ENCODE results near the gene OR2T6.
"Not testable (repeated sequence)": the region's sequence is repeated elsewhere in the genome, so short reads cannot be mapped to it uniquely, and the experiment has no call there.

Gene OR2T6, protein sequence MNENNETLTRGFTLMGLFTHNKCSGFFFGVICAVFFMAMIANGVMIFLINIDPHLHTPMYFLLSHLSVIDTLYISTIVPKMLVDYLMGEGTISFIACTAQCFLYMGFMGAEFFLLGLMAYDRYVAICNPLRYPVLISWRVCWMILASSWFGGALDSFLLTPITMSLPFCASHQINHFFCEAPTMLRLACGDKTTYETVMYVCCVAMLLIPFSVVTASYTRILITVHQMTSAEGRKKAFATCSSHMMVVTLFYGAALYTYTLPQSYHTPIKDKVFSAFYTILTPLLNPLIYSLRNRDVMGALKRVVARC

DNA sequence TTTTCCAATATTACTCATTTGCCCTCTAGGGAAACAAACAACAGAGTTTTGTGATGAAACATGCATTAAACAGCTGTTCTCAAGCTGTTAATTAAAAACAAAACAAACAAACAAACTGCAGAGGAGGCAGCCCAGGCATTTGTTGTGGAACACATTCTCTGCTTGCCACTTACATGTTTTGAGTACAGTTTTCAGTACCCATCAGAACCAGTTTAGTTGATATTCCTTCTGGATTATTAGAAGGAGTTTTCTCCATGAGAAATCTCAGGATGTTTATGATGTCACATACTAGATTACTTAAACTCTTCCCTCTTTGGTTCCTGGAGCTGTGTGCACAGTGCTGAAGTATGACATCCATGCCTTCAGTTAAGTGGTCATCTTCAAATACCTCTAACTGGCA is at the start of gene OR2T6:
Gene OR2T6 (plus strand): TSS at position 301 of the 400 bp plus-strand sequence. CDS start 11,863 bp downstream, outside the sequence.
- no peak for DNase-seq (ENCODE audit: low read depth, low spot score)

DNA sequence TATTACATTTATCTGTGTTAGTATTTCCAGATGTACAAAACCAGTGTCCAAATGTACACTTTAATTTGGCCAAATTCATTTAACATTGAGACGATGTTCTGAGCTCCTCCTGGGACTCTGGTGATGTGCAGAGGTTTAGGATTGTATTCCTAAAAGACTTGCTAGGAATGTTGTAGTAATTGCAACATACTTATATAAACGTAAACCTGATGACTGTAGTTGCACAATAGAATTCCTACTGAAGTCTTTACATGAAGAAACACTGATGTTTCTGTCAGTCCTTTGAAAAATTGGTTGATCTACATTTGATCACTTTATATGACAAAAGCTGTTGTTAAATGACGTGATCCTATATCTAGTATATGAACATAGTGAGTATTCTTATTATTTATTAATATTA is 32.1 kb upstream of the OR2T6 start:
- DNase-seq (ENCODE audit: low read depth, low spot score) = no peak

DNA sequence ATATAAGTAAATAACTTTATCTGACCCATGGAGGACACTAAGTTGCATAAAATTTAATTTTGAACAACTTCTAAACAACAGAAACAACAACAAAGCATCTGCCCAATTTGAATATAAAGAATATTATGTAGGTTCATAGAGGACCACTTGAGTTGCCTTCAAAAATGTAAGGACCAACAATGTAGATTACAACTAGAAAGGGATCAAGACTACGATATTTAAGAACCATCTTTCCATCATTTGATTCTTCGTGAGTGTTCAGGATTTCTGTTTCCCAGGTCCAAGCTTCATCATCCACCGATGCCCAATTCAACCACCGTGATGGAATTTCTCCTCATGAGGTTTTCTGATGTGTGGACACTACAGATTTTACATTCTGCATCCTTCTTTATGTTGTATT is 27.1 kb upstream of the OR2T6 start, which contains the start of gene OR14C36:
Gene OR14C36 (plus strand): TSS at position 301 of the 400 bp plus-strand sequence. CDS start 0 bp downstream, at position 301.
- no peak for DNase-seq (ENCODE audit: low read depth, low spot score)

DNA sequence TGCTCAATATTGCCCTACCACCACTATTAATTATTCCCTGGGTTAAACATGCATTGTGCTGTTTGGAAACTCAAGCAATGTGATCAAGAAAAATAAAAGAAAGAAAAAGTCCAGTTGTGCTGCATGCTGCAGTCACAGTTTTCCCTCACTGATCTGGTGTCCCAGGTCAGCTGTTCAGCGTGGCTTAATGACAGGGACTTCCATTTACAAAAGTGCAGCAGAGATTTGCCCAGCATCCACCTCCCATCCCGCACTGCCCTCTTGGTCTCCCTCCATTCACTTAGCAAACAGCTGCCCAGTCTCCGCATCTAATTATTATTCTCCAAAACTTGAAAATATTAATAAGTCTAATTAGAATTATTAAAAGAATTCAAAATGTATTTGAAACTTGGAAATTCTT is 16.1 kb upstream of the OR2T6 start:
- DNase-seq (ENCODE audit: low read depth, low spot score) = no peak

DNA sequence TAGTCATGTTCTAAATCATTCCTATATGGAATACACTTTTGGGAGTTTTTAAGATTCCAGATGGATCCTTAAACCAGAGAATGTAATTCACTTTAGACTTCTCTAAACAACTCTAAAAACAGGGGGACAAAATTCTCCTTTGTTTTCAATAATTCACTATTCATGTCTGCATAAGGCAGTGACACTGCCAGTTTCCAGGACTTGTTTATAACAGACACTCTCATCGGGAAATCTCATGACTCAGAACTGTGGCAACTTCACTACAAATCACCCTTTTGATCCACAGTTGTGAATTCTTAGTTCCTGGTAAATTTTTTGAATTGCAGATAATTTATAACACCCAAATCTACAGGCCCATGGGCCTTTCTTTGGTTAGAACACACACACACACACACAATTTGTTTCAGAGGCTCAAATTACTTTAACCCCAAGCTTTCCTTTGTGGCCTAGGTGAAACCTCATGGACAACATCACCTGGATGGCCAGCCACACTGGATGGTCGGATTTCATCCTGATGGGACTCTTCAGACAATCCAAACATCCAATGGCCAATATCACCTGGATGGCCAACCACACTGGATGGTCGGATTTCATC is 14.3 kb upstream of the OR2T6 start, which contains the start of gene OR2T4:
Gene OR2T4 (plus strand): TSS at position 545 of the 595 bp plus-strand sequence. CDS start 0 bp downstream, at position 545.
- no peak for DNase-seq (ENCODE audit: low read depth, low spot score)

DNA sequence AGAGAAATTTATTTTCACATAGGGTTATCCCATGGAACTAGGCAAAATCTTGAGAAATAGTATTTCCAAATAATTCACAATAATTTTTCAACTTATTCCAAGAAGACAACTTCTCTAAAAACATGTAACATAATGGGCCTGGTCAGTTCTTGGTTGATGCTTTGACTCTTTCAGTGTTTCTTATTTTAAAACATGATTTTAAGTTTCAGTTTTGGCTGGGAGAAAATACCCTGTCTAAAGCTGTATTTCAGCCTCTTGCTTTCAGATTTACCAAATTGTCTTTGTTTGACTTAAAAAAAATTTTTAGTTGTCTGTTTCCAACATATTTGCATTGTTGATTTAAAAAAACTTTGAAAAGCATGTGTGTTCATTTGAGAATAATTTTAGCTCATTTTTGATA is 8.9 kb upstream of the OR2T6 start:
- no peak for DNase-seq (ENCODE audit: low read depth, low spot score)

DNA sequence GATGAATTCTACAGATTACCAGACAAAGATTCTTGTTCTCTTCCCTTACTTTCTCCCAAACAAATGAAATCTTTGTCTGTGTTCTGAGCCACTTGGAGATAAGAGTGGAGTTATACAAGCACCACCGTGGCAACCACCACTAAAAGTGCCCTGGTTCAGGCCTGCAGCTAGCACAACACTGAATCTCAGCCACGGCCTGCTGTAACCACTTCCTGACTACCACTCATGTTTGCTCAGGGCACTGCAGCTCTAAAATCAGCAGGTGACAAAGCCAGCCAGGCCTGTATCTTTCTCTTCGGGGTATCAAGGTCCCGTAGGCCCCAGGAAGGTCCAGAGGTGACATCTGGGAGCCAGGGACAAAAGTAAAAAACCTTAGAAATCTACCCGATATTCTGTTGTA is 3.2 kb upstream of the OR2T6 start:
- no peak for DNase-seq (ENCODE audit: low read depth, low spot score)

DNA sequence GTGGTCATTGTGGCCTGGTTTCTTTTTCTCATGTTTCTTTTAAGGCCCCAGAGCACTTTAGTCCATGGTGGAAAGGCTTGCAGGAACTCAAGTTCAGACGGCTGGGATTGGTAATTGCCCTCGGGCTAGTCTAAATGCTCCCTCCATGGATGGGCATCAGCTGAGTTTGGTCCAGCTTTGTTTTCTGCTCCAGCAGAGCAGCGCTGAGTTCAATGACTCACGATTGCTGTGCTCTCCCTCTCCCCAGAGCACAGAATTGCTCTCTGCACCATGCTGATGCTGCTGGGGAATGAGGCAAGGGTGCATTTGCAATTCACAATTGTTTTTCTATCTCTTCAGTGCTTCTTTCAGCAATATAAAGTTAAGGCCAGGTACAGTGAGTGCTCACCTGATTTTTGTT is 1.8 kb upstream of the OR2T6 start:
- DNase-seq (ENCODE audit: low read depth, low spot score) = no peak

DNA sequence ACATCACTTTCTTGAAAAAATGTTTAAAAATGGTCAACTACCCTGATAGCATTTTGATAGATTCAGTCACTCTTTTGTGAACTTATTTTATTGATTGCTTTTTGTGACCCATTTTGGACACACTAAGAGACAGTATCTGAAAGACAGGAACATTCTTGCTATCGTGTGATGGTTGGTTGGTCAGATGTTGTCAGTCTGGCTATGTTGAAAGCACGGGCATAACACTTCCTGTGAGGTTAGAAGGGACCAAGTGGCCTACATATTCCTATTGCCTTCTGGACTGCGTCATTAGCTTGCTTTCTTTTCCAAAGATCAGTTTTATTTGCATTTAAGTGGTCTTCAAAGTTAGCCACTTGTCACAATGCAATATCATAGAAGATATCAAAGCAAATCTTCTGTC is 1.4 kb downstream of the OR2T6 start:
- no peak for DNase-seq (ENCODE audit: low read depth, low spot score)

DNA sequence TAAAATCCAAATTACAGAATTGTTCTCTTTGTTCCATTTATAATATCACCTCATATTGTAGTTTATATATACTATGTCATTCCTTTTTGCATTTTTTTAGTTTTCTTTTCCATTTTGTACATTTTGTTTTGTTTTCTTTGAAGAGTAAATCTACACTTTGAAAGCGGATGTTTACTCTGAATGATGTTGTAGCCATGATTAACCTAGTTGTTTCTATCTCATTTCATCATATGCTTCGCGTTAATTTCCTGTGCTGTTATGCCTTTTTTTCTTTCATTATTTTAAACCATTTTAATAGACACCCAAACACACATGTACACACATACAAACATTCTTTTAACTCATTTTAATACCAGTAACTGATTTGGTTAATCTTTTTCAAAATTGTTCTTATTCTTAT is 5.3 kb downstream of the OR2T6 start:
- DNase-seq (ENCODE audit: low read depth, low spot score) = no peak

DNA sequence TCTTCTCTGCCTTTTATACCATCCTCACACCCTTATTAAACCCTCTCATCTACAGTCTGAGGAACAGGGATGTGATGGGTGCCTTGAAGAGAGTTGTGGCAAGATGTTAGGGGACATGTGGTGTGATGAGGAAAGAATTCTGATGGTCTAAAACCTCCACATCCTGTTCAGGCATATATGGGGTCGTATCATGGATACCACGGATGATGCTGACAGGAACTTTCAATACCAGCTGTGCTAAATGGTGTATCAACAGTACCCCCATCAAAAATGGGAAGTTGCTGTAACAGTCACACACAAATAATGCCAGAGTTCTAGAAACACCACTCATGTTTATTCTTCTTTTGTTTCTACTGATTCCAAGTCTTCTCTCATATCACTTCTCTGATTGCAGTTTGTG is 12.9 kb downstream of the OR2T6 start:
- no peak for DNase-seq (ENCODE audit: low read depth, low spot score)

DNA sequence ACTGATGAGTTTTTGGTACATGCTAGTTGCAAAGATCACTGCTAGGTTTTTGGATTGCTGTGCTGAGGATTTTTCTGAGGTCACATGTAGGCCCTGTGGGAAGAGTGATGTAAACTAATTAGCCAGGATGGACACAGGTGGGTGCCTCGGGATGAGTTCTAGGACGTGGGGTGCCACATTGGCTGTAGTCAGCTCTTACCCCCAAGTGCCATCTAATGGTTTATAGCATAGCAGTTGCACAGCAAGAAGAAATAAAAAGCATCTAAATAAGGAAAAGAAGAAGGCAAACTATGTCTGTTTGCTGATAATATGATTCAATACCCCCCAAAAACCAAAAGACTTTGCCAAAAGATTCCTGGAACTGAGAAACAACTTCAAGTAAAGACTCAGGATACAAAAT is 17.5 kb downstream of the OR2T6 start:
- no peak for DNase-seq (ENCODE audit: low read depth, low spot score)

DNA sequence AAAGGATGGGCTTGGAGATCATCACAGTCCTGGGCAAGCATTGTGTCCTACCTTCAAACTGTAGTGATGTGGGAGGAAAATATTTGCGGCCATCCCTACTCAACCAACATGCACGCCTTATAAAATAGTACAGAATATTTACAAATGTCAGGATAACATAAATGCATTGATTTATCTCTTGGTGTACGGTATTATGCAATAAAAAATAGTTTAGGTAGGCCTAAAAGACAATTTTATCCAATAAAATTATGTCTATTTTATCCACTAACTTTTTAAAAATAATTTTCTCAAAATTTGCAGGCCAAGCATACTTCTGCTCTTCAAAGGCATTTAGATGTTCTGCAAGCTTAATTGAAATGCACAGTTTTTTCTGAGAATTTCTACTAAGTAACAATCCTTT is 27.2 kb downstream of the OR2T6 start, which contains the start of gene OR2T1:
Gene OR2T1 (plus strand): TSS at position 301 of the 400 bp plus-strand sequence. CDS start 3,100 bp downstream, outside the sequence.
- no peak for DNase-seq (ENCODE audit: low read depth, low spot score)

DNA sequence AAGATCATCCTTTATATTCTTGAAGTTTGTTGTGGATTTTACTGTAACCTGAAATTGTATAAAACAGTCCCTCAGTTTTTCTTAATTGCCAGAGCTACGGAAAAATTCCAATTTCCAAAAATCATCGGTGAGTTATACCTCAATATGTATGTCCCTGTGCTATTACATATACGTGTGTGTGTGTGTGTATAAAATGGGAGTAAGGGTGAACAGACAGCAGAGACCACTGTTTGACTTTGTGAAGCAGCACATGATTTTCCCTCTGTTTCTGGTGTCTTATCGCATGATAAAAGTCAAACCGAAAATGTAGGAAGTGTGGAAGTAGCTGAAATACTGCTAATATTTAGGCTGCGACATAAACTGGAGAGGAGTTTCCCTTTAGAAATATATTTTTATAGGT is 28.5 kb downstream of the OR2T6 start:
- DNase-seq (ENCODE audit: low read depth, low spot score) = no peak

DNA sequence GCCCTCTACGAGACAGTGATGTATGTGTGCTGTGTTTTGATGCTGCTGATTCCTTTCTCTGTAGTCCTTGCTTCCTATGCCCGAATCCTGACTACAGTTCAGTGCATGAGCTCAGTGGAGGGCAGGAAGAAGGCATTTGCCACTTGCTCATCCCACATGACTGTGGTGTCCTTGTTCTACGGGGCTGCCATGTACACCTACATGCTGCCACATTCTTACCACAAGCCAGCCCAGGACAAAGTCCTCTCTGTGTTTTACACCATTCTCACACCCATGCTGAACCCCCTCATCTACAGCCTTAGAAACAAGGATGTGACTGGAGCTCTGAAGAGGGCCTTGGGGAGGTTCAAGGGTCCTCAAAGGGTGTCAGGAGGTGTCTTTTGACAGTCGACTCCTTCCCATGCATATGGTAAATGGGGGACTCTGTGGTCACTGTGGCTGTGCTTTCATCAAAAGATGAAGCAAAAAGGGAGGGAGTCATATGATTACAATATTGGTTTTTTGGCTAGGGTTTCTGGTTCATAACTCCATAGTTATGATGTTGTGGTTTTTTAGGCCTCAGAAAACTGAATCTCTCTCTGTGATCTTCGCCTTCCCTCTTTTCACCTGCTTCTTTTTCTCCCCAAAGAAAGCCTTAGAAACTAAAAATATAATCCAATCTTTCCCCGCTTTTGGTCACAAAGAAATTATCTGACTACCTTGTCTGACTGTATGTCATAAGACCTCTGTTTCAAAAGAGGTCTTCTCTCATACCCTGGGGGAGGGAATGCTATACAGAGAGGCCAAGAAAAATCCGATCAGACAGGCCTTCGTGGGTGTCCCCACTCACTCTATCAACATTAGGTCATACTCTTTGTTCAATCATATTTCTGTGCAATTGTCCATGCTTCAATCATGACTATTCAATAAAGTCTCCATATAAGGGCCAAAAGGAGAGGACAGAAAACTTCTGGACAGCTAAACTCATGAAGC is 31.5 kb downstream of the OR2T6 start:
- DNase-seq (ENCODE audit: low read depth, low spot score) = no peak

DNA sequence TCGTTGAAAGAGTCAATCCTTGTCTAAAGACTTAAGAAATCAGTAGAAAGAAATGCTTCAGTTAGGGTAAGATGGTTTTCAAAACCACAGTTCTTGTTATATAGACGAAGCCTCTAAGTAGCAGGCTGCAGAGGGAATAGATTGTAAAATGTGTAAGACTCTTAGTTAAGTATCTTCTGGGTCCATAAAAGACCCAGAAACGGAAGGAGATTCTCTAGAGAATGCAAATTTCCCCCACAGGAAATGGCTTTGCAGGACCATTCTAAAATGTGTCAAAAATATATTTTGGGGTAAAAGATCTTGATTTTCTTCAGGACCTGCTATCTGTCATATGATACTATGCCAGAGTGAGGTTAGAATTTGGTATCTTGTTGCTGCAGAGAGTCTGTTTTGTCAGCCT is 40.7 kb downstream of the OR2T6 start:
- no peak for DNase-seq (ENCODE audit: low read depth, low spot score)

DNA sequence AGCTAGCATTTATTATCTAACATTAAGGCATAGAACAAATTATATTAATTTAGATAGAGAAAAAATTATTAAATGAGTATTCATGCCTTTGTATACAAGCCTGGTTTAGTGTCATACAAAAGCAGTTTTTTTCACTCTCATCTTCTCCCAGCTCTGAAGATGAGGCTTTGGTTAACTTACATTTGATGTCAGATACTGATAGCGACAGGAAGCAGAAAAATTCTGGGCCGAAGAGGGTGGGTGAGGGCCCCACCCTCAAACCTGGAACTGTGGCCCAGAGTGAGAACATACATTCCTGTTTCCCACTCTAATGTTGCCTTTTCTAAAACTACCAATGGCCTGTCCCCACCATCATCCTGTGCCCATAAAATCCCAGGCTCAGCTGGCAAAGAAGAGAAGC is 42.3 kb downstream of the OR2T6 start:
- no peak for DNase-seq (ENCODE audit: low read depth, low spot score)

DNA sequence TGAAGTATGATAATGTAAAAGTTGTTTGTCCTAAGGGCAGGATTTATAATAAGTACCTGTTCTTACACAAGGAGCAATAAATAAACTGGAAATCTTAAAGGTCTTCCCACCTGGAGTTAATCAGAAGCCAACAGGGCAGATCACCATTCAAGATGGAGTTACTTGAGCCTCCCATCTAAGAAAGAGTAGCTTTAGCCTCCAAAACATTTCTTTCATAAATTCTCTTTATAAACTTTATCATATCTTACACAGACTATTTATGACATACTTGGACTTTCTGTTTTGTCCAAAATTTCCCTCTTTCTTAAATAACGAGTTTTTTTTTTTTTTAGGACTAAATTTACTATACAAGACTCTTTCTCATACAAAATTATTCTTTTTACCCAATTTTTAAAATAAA is 45.8 kb downstream of the OR2T6 start:
- DNase-seq (ENCODE audit: low read depth, low spot score) = no peak

DNA sequence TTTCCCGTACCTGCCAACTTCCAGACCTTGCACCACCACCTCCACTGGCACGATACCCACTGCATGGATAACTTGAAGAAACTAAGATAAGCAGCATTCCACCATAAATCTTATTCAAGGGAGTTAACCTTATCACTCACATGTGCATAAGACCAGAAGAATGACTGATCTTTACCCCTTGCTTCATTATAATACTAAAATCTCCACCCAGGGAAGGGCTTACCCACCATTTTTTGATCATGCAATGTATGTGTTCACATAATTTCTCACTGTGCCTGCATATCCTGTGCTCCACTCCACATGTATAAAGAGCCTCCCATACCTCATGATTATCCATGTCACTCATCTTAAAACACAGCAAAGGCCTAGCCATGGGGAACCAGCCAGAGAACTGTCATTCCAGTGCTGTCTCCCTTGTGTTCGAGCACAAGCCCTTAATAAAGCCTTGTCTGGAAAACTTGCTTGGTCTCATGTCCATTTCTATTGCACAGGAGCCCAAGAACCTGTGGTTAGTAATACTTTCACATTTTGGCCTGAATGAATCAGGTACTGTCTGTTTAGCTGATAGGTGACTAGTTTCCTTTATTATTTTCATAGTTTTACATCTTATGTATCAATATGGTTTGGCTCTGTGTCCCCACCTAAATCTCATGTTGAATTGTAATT is 52.1 kb downstream of the OR2T6 start:
- DNase-seq (ENCODE audit: low read depth, low spot score) = not testable (repeated sequence)

DNA sequence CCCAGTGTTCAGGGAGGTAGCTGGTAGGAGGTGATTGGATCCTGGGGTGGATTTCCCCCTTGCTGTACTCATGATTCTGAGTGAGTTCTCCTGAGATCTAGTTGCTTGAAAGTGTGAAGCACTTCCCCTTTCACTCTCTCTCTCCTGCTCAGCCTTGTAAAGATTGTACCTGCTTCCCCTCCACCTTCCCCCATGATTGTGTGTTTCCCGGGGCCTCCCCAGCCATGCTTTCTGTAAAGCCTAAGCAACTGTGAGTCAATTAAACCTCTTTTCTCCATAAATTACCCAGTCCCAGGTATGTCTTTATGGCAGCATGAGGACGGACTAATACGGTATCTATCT is 52.6 kb downstream of the OR2T6 start:
- DNase-seq (ENCODE audit: low read depth, low spot score) = not testable (repeated sequence)

DNA sequence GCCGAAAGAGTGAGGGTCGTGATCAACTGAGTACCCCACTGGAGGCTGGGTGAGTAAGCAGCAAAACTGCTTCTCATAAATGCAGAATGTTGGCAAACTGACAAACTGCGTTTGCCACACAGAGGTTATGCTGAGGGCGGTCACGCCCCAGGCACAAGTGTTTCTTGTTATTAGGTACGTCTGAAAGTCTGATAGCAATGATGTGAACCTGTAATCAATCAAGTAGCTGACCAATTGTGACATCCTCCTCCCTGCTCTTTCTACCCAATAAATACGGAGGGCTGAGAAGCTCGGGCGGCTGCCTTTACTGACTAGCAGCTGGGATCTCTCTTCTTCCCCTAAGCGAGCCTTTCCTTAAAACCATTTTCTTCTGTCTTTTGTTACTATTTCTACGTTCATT is 56.1 kb downstream of the OR2T6 start:
- not testable (repeated sequence) for DNase-seq (ENCODE audit: low read depth, low spot score)

DNA sequence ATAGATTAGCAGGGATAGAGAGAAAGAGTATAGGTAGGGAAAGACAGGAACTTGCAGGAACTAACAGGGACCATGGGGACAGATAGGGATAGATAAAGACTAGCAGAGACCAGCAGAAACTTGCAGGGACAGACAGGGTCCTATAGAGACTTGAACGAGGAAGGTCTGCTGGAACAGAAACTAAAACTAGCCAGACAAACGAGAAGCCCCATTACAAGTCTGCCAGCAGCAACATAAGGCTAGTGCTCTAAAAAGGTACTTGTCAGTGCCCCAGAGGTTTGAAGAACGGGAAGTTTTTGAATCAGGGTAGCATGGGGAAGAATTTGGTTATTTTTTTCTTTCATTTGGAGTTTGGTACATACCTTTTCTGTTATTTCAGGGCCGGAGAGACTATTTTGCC is 56.7 kb downstream of the OR2T6 start:
- not testable (repeated sequence) for DNase-seq (ENCODE audit: low read depth, low spot score)

Data from activated CD4-positive, CD25-positive, alpha-beta regulatory T cell treated with anti-CD3 and anti-CD28 coated beads, Interleukin-2, amount 50 U/mL, for 16 hours (primary cell).